HUES48 (cell line): ENCODE measurements around the gene ALG6.
"Not testable (repeated sequence)": the region's sequence is repeated elsewhere in the genome, so short reads cannot be mapped to it uniquely, and the experiment has no call there.

ENCODE experiments used
- H3K27ac ChIP-seq: one replicate; pipeline ENCODE4 v1.7.0; 2013; ENCODE audit warnings: low read depth, low read length, inconsistent platforms
- H3K27me3 ChIP-seq: 2 replicates; pipeline ENCODE4 v1.6.1; 2013; ENCODE audit warnings: mild to moderate bottlenecking, low read length; ENCODE audit not compliant: control insufficient read depth, insufficient read depth
- H3K36me3 ChIP-seq: 2 replicates; pipeline ENCODE4 v1.6.1; 2013; ENCODE audit warnings: low read length; ENCODE audit not compliant: control insufficient read depth, insufficient read depth
- H3K4me1 ChIP-seq: 2 replicates; pipeline ENCODE4 v1.6.1; 2013; ENCODE audit warnings: mild to moderate bottlenecking, low read length; ENCODE audit not compliant: control insufficient read depth, insufficient read depth
- H3K4me3 ChIP-seq: 2 replicates; pipeline ENCODE4 v1.5.1; 2013; ENCODE audit warnings: mild to moderate bottlenecking, low read depth, low read length
- H3K9ac ChIP-seq: 2 replicates; pipeline ENCODE4 v1.6.1; 2013; ENCODE audit warnings: mild to moderate bottlenecking, low read depth, low read length, moderate library complexity
- H3K9me3 ChIP-seq: 2 replicates; pipeline ENCODE4 v1.6.1; 2013; ENCODE audit warnings: low read length; ENCODE audit not compliant: control insufficient read depth, insufficient read depth

Gene ALG6

DNA sequence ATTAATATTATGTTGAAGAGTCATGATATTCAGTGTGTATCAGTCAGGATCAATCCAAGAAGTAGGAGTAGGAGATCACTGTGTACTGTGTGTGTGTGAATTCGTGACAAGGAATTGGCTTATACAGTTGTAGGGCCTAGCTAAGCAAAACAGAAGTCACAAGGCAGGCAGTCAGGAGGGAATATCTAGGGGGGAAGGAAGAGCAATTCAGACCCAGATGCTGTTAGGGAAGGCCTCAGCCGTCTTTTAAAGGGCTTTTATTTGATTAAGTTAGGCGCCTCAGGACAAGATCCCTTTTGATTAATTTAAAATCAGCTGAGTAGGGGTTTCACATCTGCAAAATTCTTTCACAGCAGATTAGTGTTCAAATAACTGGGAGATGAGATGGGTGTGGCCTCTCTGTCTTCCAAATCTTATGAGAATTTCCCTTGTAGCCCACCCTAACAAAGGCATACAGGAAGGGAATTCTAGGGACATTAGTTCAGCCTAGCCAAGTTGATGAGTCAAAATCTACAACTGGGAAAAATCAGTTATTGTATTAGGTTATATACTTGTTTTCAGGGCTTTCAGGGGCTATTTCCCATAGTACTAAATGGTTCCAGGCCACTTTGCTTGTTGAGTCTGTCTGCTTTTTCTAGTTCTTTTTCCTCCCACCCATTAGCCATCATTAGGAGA lies 47.4 kb downstream of the ALG6 start:
- no peaks in the 10 kb centered on the region for H3K9me3 ChIP-seq
- H3K27ac ChIP-seq: no peak overlapping the region
- H3K27me3 ChIP-seq: no peaks in the 10 kb centered on the region
- no peak overlapping the region for H3K9ac ChIP-seq
- H3K36me3 ChIP-seq: peaks cover 14% of the 10 kb centered on the region
- no peak overlapping the region for H3K4me3 ChIP-seq
- H3K4me1 ChIP-seq: peaks cover 3% of the 10 kb centered on the region; the same call in 1 of the 2 replicates

DNA sequence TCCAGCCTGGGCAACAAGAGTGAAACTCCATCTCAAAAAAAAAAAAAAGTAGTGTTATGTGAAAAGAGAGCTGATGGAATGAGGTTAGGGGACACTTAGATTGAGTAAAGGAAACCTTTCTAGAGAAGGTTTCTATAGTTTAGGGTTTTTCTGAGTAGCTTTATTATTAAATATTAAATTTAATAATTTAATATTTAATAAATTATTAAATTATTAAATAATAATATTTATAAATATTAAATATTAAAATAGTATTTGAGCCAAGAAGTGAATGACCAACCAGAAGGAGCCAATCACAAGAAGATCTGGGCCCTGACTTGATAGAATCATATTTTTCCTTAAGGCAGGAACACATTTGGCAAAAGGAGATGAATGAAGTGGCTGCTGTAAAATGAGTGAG lies 50.7 kb downstream of the ALG6 start:
- Histone ChIP-seq H3K4me3 (no peak overlapping the region), H3K36me3 (peaks cover 5% of the 10 kb centered on the region; the same call in 1 of the 2 replicates), H3K9ac (no peak overlapping the region), H3K4me1 (no peaks in the 10 kb centered on the region), H3K9me3 (no peaks in the 10 kb centered on the region), H3K27ac (no peak overlapping the region), H3K27me3 (no peaks in the 10 kb centered on the region)

DNA sequence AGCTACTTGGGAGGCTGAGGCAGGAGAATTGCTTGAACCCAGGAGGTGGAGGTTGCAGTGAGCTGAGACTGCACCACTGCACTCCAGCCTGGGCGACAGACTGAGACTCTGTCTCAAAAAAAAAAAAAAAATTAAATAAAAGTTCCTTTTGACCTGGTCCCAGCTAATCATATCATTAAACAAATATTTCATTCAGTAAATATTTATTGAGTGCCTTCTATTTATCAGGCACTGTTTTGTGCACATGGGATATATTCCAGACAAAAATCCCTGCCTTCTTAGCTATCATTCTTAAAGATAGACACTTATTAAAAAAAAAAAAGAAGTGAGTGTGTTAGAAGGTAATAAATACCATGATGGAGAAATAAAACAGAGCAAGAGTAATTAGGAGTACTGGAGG lies 53.3 kb downstream of the ALG6 start:
- H3K9ac ChIP-seq, H3K4me1 ChIP-seq, H3K27me3 ChIP-seq, H3K27ac ChIP-seq, H3K4me3 ChIP-seq, H3K9me3 ChIP-seq, H3K36me3 ChIP-seq: not testable (repeated sequence)

DNA sequence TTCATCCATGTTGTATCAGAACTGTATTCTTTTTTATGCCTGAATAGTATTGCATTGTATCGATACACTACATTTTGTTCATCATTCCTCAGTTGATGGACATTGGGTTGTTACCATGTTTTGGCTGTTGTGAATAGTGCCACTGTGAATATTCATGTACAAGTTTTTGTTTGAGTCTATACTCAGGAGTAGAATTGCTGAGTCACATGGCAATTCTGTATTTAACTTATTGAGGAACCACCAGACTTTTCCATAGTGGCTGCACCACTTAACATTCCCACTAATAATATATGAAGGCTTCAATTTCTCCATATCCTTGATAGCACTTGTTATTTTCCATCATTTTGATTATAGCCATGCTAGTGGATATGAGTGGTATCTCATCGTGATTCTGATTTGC lies 56.2 kb downstream of the ALG6 start:
- Histone ChIP-seq H3K27me3 (no peaks in the 10 kb centered on the region), H3K36me3 (no peaks in the 10 kb centered on the region; the same call in 1 of the 2 replicates), H3K4me1 (no peaks in the 10 kb centered on the region), H3K9ac (no peak overlapping the region), H3K9me3 (no peaks in the 10 kb centered on the region), H3K27ac (no peak overlapping the region), H3K4me3 (no peak overlapping the region)

DNA sequence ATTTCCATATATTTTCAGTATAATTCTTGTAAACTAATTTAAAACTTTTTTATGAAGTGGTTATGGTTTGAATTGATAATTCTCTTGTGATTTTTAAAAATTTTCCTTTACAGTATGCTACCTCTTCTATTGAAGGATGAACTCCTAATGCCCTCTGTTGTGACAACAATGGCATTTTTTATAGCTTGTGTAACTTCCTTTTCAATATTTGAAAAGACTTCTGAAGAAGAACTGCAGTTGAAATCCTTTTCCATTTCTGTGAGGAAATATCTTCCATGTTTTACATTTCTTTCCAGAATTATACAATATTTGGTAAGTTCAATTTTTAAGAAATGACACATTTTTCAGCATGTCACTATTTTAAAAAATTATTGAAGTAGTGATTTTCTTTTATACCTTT lies 61.4 kb downstream of the ALG6 start:
- no peak overlapping the region for H3K27ac ChIP-seq
- H3K9me3 ChIP-seq: peaks cover 5% of the 10 kb centered on the region; the same call in 1 of the 2 replicates
- H3K27me3 ChIP-seq: no peaks in the 10 kb centered on the region
- no peak overlapping the region for H3K9ac ChIP-seq
- no peak overlapping the region for H3K4me3 ChIP-seq
- H3K4me1 ChIP-seq: no peaks in the 10 kb centered on the region
- H3K36me3 ChIP-seq: peaks cover 13% of the 10 kb centered on the region

DNA sequence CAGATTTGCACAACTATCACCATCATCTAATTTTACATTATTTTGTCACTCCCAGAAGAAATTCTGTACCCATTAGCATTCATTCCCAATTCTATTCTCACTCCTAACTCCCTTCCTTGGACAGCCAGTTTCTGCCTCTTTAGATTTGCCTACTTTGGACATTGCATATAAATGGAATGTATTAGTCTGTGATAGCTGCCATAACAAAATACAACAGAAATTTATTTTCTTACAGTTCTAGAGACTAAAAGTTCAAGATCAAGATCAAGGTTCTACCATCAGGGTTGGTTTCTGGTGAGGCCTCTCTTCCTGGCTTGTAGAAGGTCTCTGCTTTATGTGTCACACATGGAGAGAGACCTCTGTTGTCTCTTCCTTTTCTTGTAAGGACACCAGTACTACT lies 61.9 kb downstream of the ALG6 start:
- no peak overlapping the region for H3K27ac ChIP-seq
- H3K4me3 ChIP-seq: no peak overlapping the region
- peaks cover 13% of the 10 kb centered on the region for H3K36me3 ChIP-seq
- no peak overlapping the region for H3K9ac ChIP-seq
- peaks cover 5% of the 10 kb centered on the region; the same call in 1 of the 2 replicates for H3K9me3 ChIP-seq
- H3K27me3 ChIP-seq: no peaks in the 10 kb centered on the region
- H3K4me1 ChIP-seq: no peaks in the 10 kb centered on the region

DNA sequence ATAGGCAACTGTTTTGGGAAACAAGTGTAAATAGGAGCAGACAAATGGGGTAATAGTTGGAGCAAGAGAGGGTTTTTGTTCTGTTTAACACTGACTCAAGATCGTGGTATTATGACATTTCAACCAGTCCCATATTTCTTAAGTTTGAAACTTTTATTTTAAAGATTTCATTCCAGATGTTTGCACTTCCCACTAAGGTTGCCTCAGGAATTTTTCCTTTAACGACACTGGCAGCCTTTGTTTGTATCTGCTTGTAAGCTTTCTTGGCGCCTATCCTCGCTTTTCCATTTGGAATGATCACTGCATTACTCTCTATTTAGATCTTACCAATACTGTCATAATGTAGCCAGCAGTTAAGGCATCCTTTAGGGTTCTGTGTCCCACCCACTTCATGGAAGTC lies 67.7 kb downstream of the ALG6 start:
- Histone ChIP-seq H3K4me3 (no peak overlapping the region), H3K9ac (no peak overlapping the region), H3K27ac (no peak overlapping the region), H3K36me3 (peaks cover 2% of the 10 kb centered on the region; the same call in 1 of the 2 replicates), H3K4me1 (0 out of 2 replicates have a peak, but pooled peaks cover 5% of the 10 kb centered on the region), H3K9me3 (no peaks in the 10 kb centered on the region; the same call in 1 of the 2 replicates), H3K27me3 (no peaks in the 10 kb centered on the region)

DNA sequence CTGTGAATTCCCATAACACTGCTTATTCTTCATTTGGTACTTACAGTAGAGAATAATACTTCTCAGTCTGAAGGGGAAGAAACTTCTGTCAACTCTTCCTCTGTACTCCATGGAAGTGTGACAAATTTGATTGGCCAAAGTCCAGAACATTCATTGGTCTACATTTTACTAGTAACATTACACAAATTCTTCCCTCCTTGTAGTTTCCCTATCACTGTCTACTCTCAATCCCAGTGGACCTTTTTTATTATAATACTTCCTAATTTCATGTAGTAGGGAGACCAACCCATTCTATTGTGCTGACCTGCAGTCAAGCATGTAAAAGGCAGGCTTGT lies 74.7 kb downstream of the ALG6 start:
- peaks cover 5% of the 10 kb centered on the region; the same call in 1 of the 2 replicates for H3K4me1 ChIP-seq
- no peak overlapping the region for H3K9ac ChIP-seq
- H3K27ac ChIP-seq: peak overlapping the region; percentile 7
- no peaks in the 10 kb centered on the region for H3K36me3 ChIP-seq
- H3K27me3 ChIP-seq: no peaks in the 10 kb centered on the region
- no peak overlapping the region for H3K4me3 ChIP-seq
- no peaks in the 10 kb centered on the region for H3K9me3 ChIP-seq

DNA sequence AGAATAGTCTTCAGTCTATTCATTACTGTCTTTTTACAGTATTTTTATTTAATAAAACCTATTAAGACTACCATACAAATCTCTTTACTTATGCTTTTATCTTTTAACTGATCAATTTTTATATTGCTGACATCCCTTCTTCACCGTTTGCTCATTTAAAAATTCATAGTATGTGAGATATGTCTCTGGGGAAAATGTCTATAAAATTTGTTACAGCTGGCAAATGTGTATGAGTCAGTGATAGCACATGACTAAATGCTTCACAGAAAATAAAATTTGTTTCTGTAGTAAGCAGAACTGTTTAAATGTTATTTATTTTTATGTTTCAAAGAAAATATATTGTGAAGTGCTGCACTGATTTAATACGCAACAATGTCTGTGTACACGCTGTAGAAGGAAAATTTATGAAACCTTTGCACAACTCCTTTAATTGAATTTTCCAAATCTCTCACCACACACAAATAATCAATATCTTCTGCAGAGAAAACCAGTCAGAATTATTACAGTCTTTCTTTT lies 81.4 kb downstream of the ALG6 start:
- H3K36me3 ChIP-seq: no peaks in the 10 kb centered on the region
- no peaks in the 10 kb centered on the region for H3K4me1 ChIP-seq
- no peaks in the 10 kb centered on the region for H3K9me3 ChIP-seq
- no peak overlapping the region for H3K4me3 ChIP-seq
- H3K9ac ChIP-seq: no peak overlapping the region
- H3K27ac ChIP-seq: no peak overlapping the region
- no peaks in the 10 kb centered on the region for H3K27me3 ChIP-seq

DNA sequence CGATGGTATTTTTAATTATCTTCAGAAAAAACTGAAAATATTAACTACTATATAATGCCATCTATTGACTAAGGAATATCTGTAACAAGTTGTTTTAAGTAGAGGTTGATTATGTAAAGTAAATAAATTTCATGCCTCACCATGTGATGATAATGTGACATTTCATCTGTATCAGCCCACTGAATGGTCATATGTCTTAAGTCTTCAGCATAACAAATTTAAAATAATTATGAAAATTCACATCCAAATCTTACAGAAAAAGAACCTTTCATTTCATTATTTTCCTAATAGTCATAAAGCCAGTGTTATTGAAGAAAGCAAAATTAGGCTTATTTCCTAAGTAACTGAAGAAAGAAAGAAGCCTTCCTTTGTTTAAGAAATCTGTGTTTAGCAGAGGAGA lies 83.0 kb downstream of the ALG6 start:
- H3K36me3 ChIP-seq: no peaks in the 10 kb centered on the region
- H3K4me1 ChIP-seq: no peaks in the 10 kb centered on the region
- H3K27ac ChIP-seq: no peak overlapping the region
- H3K9ac ChIP-seq: no peak overlapping the region
- H3K4me3 ChIP-seq: no peak overlapping the region
- H3K27me3 ChIP-seq: no peaks in the 10 kb centered on the region
- H3K9me3 ChIP-seq: no peaks in the 10 kb centered on the region

DNA sequence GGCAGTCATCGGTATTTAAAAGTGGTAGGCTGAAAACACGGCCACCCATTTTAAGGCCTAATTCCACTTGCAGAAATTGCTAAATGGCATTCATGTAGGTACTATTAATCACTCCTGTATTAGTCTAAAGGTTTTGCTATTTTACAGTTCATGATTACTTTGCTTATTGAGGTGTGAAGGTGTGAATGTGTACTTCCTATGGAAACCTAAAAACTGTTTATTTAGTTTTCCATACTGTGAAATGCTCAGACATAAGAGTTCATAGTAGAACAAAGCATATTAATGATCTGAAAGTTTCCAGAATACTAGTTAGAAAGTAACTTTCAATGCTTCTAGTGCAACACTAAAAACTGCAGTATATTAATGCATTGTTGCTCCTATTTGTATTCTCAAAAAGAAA lies 85.8 kb downstream of the ALG6 start:
- no peaks in the 10 kb centered on the region for H3K4me1 ChIP-seq
- no peak overlapping the region for H3K27ac ChIP-seq
- H3K36me3 ChIP-seq: no peaks in the 10 kb centered on the region

More for the DNA sequence above, 85.8 kb downstream of the ALG6 start:
- Histone ChIP-seq H3K9me3 (no peaks in the 10 kb centered on the region), H3K27me3 (no peaks in the 10 kb centered on the region), H3K9ac (no peak overlapping the region), H3K4me3 (no peak overlapping the region)
